K562 (cell line): ENCODE results near the gene MX1.

Source experiments
- ATF2 ChIP-seq: sonication (generic); formaldehyde crosslinking; IDR thresholded peaks from 2 replicates; pipeline ENCODE4 v1.8.1; 2022; ENCODE audit warnings: missing genetic modification reagents
- ATF6 ChIP-seq: sonication (generic); formaldehyde crosslinking; IDR thresholded peaks from 2 replicates; pipeline ENCODE4 v1.4.0; 2020; ENCODE audit warnings: mild to moderate bottlenecking, missing genetic modification reagents
- CEBPG ChIP-seq, 3 experiments: fragments of 200-800 bp in 1 of 3; sonication (Bioruptor generic) in 1 of 3; sonication (generic) in 1 of 3; formaldehyde crosslinking in 1 of 3; IDR thresholded peaks in 2 of 3; conservative IDR thresholded peaks in 1 of 3; 2 replicates each; pipeline versions ENCODE4 v1.6.1 to v1.8.0; 2016 to 2022; ENCODE audit warnings: missing compliant biosample characterization in 2 of 3, missing genetic modification characterization in 2 of 3, mild to moderate bottlenecking in 1 of 3, missing genetic modification reagents in 1 of 3
- EZH2 ChIP-seq: IDR thresholded peaks from 2 replicates; pipeline ENCODE4 v1.6.1; 2012; ENCODE audit warnings: low read depth, mild to moderate bottlenecking, inconsistent platforms, low read length, borderline replicate concordance
- MED1 ChIP-seq: sonication (generic); formaldehyde crosslinking; IDR thresholded peaks from 2 replicates; pipeline ENCODE4 v1.8.1; 2023; ENCODE audit warnings: missing genetic modification reagents, borderline replicate concordance
- POLR2A ChIP-seq: fragments of 450-650 bp; conservative IDR thresholded peaks from 2 replicates; pipeline ENCODE4 v1.6.1; 2016
- SFPQ ChIP-seq: fragments of 200-400 bp; formaldehyde crosslinking; IDR thresholded peaks from 2 replicates; pipeline ENCODE4 v1.6.1; 2017; ENCODE audit warnings: mild to moderate bottlenecking, low read depth, low read length, moderate library complexity
- SMARCA4 ChIP-seq: fragments of 450-650 bp; IDR thresholded peaks from 2 replicates; pipeline ENCODE4 v1.6.1; 2016
- SMC3 ChIP-seq: conservative IDR thresholded peaks from 2 replicates; pipeline ENCODE4 v1.6.1; 2011; ENCODE audit warnings: low read depth, low read length, improper control_type of control experiment; ENCODE audit not compliant: insufficient read depth
- TARDBP ChIP-seq: fragments of 450-650 bp; IDR thresholded peaks from 2 replicates; pipeline ENCODE4 v1.6.1; 2016
- TCF7L2 ChIP-seq: fragments of 150-350 bp; IDR thresholded peaks from 2 replicates; pipeline ENCODE4 v1.6.1; 2016; ENCODE audit warnings: low read depth, mild to moderate bottlenecking, low read length, moderate library complexity
- ZBTB49 ChIP-seq: sonication (generic); formaldehyde crosslinking; IDR thresholded peaks from 2 replicates; pipeline ENCODE4 v1.8.0; 2022; ENCODE audit warnings: missing genetic modification reagents, mild to moderate bottlenecking, borderline replicate concordance
- TF ChIP-seq, protein P1 (sequence below), 3 experiments: IDR thresholded peaks in 2 of 3; conservative IDR thresholded peaks in 1 of 3; 2 replicates each; pipeline ENCODE4 v1.5.1; 2011 to 2012; ENCODE audit warnings: low read length in 3 of 3, mild to moderate bottlenecking in 3 of 3, control low read depth in 2 of 3, improper control_type of control experiment in 1 of 3, inconsistent platforms in 1 of 3, low read depth in 1 of 3, mixed read lengths in 1 of 3, moderate library complexity in 1 of 3; ENCODE audit not compliant: insufficient read depth in 2 of 3
- TF ChIP-seq, protein P2 (sequence below), 3 experiments: fragments of 200-800 bp in 1 of 3; fragments of 250-450 bp in 1 of 3; fragments of 450-650 bp in 1 of 3; sonication (Bioruptor Pico) in 1 of 3; sonication (Bioruptor generic) in 1 of 3; formaldehyde crosslinking in 1 of 3; IDR thresholded peaks; 2 replicates each; pipeline versions ENCODE4 v1.6.1 to v1.8.0; 2016 to 2022; ENCODE audit warnings: mild to moderate bottlenecking in 2 of 3, missing genetic modification characterization in 2 of 3, missing compliant biosample characterization in 1 of 3, moderate library complexity in 1 of 3

DNA sequence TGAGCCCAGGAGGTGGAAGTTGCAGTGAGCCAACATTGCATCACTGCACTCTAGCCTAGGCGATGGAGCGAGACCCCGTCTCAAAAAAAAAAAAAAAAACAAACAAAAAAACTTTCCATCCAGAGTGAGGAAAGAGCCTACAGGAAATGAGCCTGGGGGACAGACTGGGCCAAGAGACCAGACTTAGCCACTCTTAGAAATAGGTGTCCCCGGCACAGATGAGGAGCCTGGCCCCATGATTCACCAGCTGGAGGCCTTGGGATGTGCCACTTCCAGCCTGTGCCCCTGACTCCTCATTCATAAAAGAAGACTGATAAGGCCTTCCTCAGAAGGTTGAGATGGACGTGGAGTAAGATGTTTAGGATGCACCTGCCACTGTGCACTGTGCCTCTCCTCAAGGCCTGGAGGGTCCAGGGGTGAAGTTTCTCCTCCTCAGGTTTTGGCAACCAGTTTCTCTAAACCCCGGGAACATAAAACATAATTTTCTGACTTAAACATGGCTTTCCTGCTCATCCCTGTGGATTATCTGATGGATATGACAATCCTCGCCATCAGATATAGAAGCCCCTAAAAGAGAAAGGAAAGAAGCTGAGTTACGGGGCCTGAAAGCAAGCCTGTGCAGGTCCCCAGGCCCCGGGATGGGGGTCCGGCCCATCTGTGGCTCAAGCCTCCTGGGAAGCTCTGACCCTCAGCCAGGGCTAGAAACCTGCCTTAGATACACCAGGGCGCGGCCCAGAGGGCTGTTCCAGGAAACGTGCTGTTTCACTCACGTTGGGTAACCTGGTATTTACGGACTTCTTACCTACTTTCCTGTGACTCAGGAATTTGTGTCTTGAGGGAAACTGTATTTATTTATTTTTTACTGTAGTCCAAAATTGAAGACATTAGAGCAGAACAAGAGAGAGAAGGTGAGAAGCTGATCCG lies 26.0 kb downstream of the MX1 start:
- TF ChIP-seq ZBTB49 (CRISPR knock-in tag) = no peak
- TF ChIP-seq SFPQ = no peak
- TF ChIP-seq, protein P1, sequence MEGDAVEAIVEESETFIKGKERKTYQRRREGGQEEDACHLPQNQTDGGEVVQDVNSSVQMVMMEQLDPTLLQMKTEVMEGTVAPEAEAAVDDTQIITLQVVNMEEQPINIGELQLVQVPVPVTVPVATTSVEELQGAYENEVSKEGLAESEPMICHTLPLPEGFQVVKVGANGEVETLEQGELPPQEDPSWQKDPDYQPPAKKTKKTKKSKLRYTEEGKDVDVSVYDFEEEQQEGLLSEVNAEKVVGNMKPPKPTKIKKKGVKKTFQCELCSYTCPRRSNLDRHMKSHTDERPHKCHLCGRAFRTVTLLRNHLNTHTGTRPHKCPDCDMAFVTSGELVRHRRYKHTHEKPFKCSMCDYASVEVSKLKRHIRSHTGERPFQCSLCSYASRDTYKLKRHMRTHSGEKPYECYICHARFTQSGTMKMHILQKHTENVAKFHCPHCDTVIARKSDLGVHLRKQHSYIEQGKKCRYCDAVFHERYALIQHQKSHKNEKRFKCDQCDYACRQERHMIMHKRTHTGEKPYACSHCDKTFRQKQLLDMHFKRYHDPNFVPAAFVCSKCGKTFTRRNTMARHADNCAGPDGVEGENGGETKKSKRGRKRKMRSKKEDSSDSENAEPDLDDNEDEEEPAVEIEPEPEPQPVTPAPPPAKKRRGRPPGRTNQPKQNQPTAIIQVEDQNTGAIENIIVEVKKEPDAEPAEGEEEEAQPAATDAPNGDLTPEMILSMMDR (IDR thresholded peaks at IDR 0.05 in 2 of 3, conservative IDR thresholded peaks at IDR 0.05 in 1 of 3; ENCODE audit: insufficient read depth in 2 of 3, low read depth in 1 of 3, low read length in 3 of 3) = no peak
- no peak for TF ChIP-seq SMARCA4
- TF ChIP-seq TCF7L2 = no peak
- TF ChIP-seq TARDBP = no peak
- no peak for TF ChIP-seq ATF6 (CRISPR knock-in tag)
- no peak for TF ChIP-seq EZH2
- TF ChIP-seq, protein P2, sequence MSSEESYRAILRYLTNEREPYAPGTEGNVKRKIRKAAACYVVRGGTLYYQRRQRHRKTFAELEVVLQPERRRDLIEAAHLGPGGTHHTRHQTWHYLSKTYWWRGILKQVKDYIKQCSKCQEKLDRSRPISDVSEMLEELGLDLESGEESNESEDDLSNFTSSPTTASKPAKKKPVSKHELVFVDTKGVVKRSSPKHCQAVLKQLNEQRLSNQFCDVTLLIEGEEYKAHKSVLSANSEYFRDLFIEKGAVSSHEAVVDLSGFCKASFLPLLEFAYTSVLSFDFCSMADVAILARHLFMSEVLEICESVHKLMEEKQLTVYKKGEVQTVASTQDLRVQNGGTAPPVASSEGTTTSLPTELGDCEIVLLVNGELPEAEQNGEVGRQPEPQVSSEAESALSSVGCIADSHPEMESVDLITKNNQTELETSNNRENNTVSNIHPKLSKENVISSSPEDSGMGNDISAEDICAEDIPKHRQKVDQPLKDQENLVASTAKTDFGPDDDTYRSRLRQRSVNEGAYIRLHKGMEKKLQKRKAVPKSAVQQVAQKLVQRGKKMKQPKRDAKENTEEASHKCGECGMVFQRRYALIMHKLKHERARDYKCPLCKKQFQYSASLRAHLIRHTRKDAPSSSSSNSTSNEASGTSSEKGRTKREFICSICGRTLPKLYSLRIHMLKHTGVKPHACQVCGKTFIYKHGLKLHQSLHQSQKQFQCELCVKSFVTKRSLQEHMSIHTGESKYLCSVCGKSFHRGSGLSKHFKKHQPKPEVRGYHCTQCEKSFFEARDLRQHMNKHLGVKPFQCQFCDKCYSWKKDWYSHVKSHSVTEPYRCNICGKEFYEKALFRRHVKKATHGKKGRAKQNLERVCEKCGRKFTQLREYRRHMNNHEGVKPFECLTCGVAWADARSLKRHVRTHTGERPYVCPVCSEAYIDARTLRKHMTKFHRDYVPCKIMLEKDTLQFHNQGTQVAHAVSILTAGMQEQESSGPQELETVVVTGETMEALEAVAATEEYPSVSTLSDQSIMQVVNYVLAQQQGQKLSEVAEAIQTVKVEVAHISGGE (CRISPR knock-in tag; IDR thresholded peaks at IDR 0.05) = no peak
- TF ChIP-seq SMC3 = no peak
- TF ChIP-seq MED1 = no peak
- no peak for TF ChIP-seq CEBPG (CRISPR knock-in tag; IDR thresholded peaks at IDR 0.05)
- TF ChIP-seq CEBPG (tag; conservative IDR thresholded peaks at IDR 0.05 in 1 of 2, IDR thresholded peaks at IDR 0.05 in 1 of 2) = no peak
- TF ChIP-seq ATF2 (CRISPR knock-in tag) = no peak
- no peak for TF ChIP-seq POLR2A
